Glutamatergic neuron (in vitro differentiated cells): ENCODE results near the gene MRPS14. TPM values are rescaled to one million over a fixed set of nuclear protein-coding genes. Genes with fewer than 3 reads are reported as not detected.
"Not testable (repeated sequence)": the region's sequence is repeated elsewhere in the genome, so short reads cannot be mapped to it uniquely, and the experiment has no call there.

Experiments
- DNase-seq: peaks from one replicate; pipeline ENCODE4 v3.0.0; 2022
- H3K27ac Mint-ChIP-seq: one replicate; pipeline ENCODE4 v1.8.0; 2020; ENCODE audit warnings: mild to moderate bottlenecking, mixed read lengths, inconsistent platforms; ENCODE audit not compliant: unreplicated experiment
- H3K27me3 Mint-ChIP-seq: one replicate; pipeline ENCODE4 v1.8.0; 2020; ENCODE audit warnings: mild to moderate bottlenecking, moderate library complexity, mixed read lengths, inconsistent platforms; ENCODE audit not compliant: unreplicated experiment
- H3K36me3 Mint-ChIP-seq: one replicate; pipeline ENCODE4 v1.8.0; 2020; ENCODE audit warnings: mild to moderate bottlenecking, mixed read lengths, inconsistent platforms; ENCODE audit not compliant: unreplicated experiment
- H3K4me1 Mint-ChIP-seq: one replicate; pipeline ENCODE4 v1.8.0; 2020; ENCODE audit warnings: mild to moderate bottlenecking, low read depth, mixed read lengths, inconsistent platforms; ENCODE audit not compliant: unreplicated experiment
- H3K4me3 Mint-ChIP-seq: one replicate; pipeline ENCODE4 v1.8.0; 2020; ENCODE audit warnings: mild to moderate bottlenecking, mixed read lengths, inconsistent platforms; ENCODE audit not compliant: unreplicated experiment
- H3K9me3 Mint-ChIP-seq: one replicate; pipeline ENCODE4 v1.8.0; 2020; ENCODE audit warnings: mild to moderate bottlenecking, moderate library complexity, mixed read lengths, inconsistent platforms; ENCODE audit not compliant: unreplicated experiment
- CTCF ChIP-seq: fragments of 200-600 bp; sonication (generic); IDR thresholded peaks from one replicate; pipeline ENCODE4 v1.5.0; 2021; ENCODE audit not compliant: partially characterized antibody, unreplicated experiment
- total RNA-seq: library from RNA; stranded (reverse); fragmentation: NEBNext Ultra II Directional; extraction: Animal tissue kit (Norgen Biotek cat#: 25700); gene quantifications from one replicate; pipeline ENCODE4 v1.2.1, GENCODE V29; 2021; ENCODE audit not compliant: unreplicated experiment

Gene MRPS14
- total RNA-seq, 1 donor from 2014 or later: 35.3 TPM

GRCh38 chr1:175045519-175045918, 22.3 kb upstream of the MRPS14 start:
- Mint-ChIP-seq H3K4me3 (no peak overlapping the region), H3K27me3 (no peaks in the 10 kb centered on the region), H3K9me3 (no peaks in the 10 kb centered on the region), H3K27ac (no peak overlapping the region), H3K4me1 (no peaks in the 10 kb centered on the region), H3K36me3 (no peaks in the 10 kb centered on the region)
- DNase-seq: no peak
- no peak for TF ChIP-seq CTCF

GRCh38 chr1:175045097-175045496, 21.9 kb upstream of the MRPS14 start:
- Mint-ChIP-seq H3K27me3 (no peaks in the 10 kb centered on the region), H3K4me1 (no peaks in the 10 kb centered on the region), H3K4me3 (no peak overlapping the region), H3K36me3 (no peaks in the 10 kb centered on the region), H3K9me3 (no peaks in the 10 kb centered on the region), H3K27ac (no peak overlapping the region)
- no peak for DNase-seq
- no peak for TF ChIP-seq CTCF

GRCh38 chr1:175044591-175044990, 21.4 kb upstream of the MRPS14 start:
- DNase-seq, H3K27ac Mint-ChIP-seq, H3K4me1 Mint-ChIP-seq, H3K4me3 Mint-ChIP-seq, H3K9me3 Mint-ChIP-seq, H3K27me3 Mint-ChIP-seq, H3K36me3 Mint-ChIP-seq: not testable (repeated sequence)

- H3K4me1 Mint-ChIP-seq: no peaks in the 10 kb centered on the region
- no peak overlapping the region for H3K27ac Mint-ChIP-seq
- no peak overlapping the region for H3K4me3 Mint-ChIP-seq
- no peaks in the 10 kb centered on the region for H3K27me3 Mint-ChIP-seq
- no peaks in the 10 kb centered on the region for H3K36me3 Mint-ChIP-seq
- TF ChIP-seq CTCF: no peak
- no peaks in the 10 kb centered on the region for H3K9me3 Mint-ChIP-seq
- no peak for DNase-seq
Observed at GRCh38 chr1:175043824-175044223, 20.6 kb upstream of the MRPS14 start.

- Mint-ChIP-seq H3K9me3 (no peaks in the 10 kb centered on the region), H3K4me3 (no peak overlapping the region), H3K36me3 (no peaks in the 10 kb centered on the region), H3K4me1 (no peaks in the 10 kb centered on the region), H3K27me3 (no peaks in the 10 kb centered on the region), H3K27ac (no peak overlapping the region)
- DNase-seq: no peak
- TF ChIP-seq CTCF: no peak
Observed at GRCh38 chr1:175042650-175043049, 19.4 kb upstream of the MRPS14 start.
